Measurements from ENCODE around the gene NKAIN2. TPM values are rescaled to one million over a fixed set of nuclear protein-coding genes. Genes with fewer than 3 reads are reported as not detected.

NKAIN2 gene
- polyA plus RNA-seq, 1 donor (not counting 4 experiments of a cell fraction or from before 2014, with no cell fraction given): 0.13 TPM

DNA sequence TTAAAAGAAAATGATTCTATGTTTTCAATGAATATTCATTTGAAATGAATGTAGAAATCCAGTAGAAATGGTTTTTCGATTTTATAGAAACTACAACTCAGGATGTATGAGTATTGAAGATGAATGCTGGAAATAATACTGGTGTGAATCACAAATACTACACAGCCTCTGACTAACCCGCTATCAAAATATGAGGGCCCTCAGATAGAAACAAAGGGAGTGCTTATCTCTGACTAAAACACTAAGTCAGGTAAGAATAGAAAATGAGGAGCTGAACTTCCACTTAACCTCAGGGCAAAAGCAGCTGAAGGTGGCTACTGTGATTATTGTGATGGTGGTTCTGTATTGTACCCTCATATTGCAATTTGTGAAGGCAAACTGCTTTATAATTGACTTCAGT lies 937.7 kb downstream of the NKAIN2 start:
- peak; percentile 80 for FAIRE-seq
- Histone ChIP-seq H3K9me1 (ENCODE audit: control insufficient read depth, extremely low read depth, insufficient read depth, low read length) (no peaks in the 10 kb centered on the region), H3K9ac (ENCODE audit: control insufficient read depth, extremely low read depth, insufficient read depth, low read length) (no peak overlapping the region), H3K4me1 (ENCODE audit: control insufficient read depth, extremely low read depth, insufficient read depth, low read length) (peaks cover 28% of the 10 kb centered on the region), H3K79me2 (ENCODE audit: control insufficient read depth, insufficient read depth, low read length) (no peaks in the 10 kb centered on the region), H3K4me2 (ENCODE audit: control insufficient read depth, extremely low read depth, insufficient read depth, low read depth, low read length) (no peak overlapping the region), H3K36me3 (ENCODE audit: control insufficient read depth in 2 of 2, extremely low read depth in 1 of 2, insufficient read depth in 2 of 2, low read length in 2 of 2) (no peaks in the 10 kb centered on the region), H4K20me1 (ENCODE audit: control insufficient read depth, extremely low read depth, insufficient read depth, low read length) (no peaks in the 10 kb centered on the region), H3K4me3 (ENCODE audit: control insufficient read depth in 2 of 3, extremely low read depth in 1 of 3, insufficient read depth in 2 of 3, low read depth in 1 of 3, low read length in 3 of 3) (no peak overlapping the region), H3K9me3 (ENCODE audit: control insufficient read depth, low read depth, low read length) (no peaks in the 10 kb centered on the region), H2AFZ (ENCODE audit: control insufficient read depth, low read length) (no peak overlapping the region), H3K27ac (ENCODE audit: control insufficient read depth, insufficient read depth, low read length) (no peak overlapping the region), H3K27me3 (ENCODE audit: control insufficient read depth, extremely low read depth, insufficient read depth, low read length) (no peaks in the 10 kb centered on the region)
- dilution Hi-C loops (cut with MboI; ENCODE audit: extremely low pct_ligation_motif_present, low sequenced_read_pairs): no loop called here
- TF ChIP-seq EZH2 (IDR thresholded peaks at IDR 0.05; ENCODE audit: low read length) (no peak), CTCF (optimal IDR thresholded peaks at IDR 0.05 in 1 of 3, IDR thresholded peaks at IDR 0.05 in 1 of 3, conservative IDR thresholded peaks at IDR 0.05 in 1 of 3; ENCODE audit: extremely low read depth in 1 of 3, insufficient read depth in 2 of 3, low read length in 3 of 3) (no peak)
- no peak for DNase-seq (ENCODE audit: low read depth, low spot score)

GRCh38 chr6:124742971-124743370 lies 939.3 kb downstream of the NKAIN2 start:
- dilution Hi-C loops (cut with MboI; ENCODE audit: extremely low pct_ligation_motif_present, low sequenced_read_pairs): no loop called here
- no peaks in the 10 kb centered on the region for H3K9me3 ChIP-seq (ENCODE audit: control insufficient read depth, low read depth, low read length)
- H4K20me1 ChIP-seq (ENCODE audit: control insufficient read depth, extremely low read depth, insufficient read depth, low read length): no peaks in the 10 kb centered on the region
- peaks cover 28% of the 10 kb centered on the region for H3K4me1 ChIP-seq (ENCODE audit: control insufficient read depth, extremely low read depth, insufficient read depth, low read length)
- H3K9me1 ChIP-seq (ENCODE audit: control insufficient read depth, extremely low read depth, insufficient read depth, low read length): no peaks in the 10 kb centered on the region
- no peak overlapping the region for H3K9ac ChIP-seq (ENCODE audit: control insufficient read depth, extremely low read depth, insufficient read depth, low read length)
- H2AFZ ChIP-seq (ENCODE audit: control insufficient read depth, low read length): no peak overlapping the region
- H3K4me2 ChIP-seq (ENCODE audit: control insufficient read depth, extremely low read depth, insufficient read depth, low read depth, low read length): peak overlapping the region; percentile 0
- H3K27me3 ChIP-seq (ENCODE audit: control insufficient read depth, extremely low read depth, insufficient read depth, low read length): peaks cover 5% of the 10 kb centered on the region
- H3K4me3 ChIP-seq (ENCODE audit: control insufficient read depth in 2 of 3, extremely low read depth in 1 of 3, insufficient read depth in 2 of 3, low read depth in 1 of 3, low read length in 3 of 3): no peak overlapping the region
- no peak for TF ChIP-seq CTCF (optimal IDR thresholded peaks at IDR 0.05 in 1 of 3, IDR thresholded peaks at IDR 0.05 in 1 of 3, conservative IDR thresholded peaks at IDR 0.05 in 1 of 3; ENCODE audit: extremely low read depth in 1 of 3, insufficient read depth in 2 of 3, low read length in 3 of 3)
- TF ChIP-seq EZH2 (IDR thresholded peaks at IDR 0.05; ENCODE audit: low read length): no peak
- no peak overlapping the region for H3K27ac ChIP-seq (ENCODE audit: control insufficient read depth, insufficient read depth, low read length)
- no peaks in the 10 kb centered on the region for H3K36me3 ChIP-seq (ENCODE audit: control insufficient read depth in 2 of 2, extremely low read depth in 1 of 2, insufficient read depth in 2 of 2, low read length in 2 of 2)
- FAIRE-seq: peak; percentile 72
- no peaks in the 10 kb centered on the region for H3K79me2 ChIP-seq (ENCODE audit: control insufficient read depth, insufficient read depth, low read length)
- no peak for DNase-seq (ENCODE audit: low read depth, low spot score)
